Astrocyte of the spinal cord (primary cell): ENCODE results near the gene SH3BP2.

Experiments used
- DNase-seq: peaks from one replicate; pipeline ENCODE4 v3.0.0; 2011; ENCODE audit warnings: low read depth, low spot score
- H3K4me3 ChIP-seq: 2 replicates; pipeline ENCODE4 v1.5.1; 2011; ENCODE audit warnings: low read depth, mild to moderate bottlenecking, low read length, moderate library complexity
- CTCF ChIP-seq: IDR thresholded peaks from 2 replicates; pipeline ENCODE4 v1.5.1; 2012; ENCODE audit warnings: low read depth, mild to moderate bottlenecking, low read length, inconsistent platforms
- in situ Hi-C: cut with HindIII; loops from 2 replicates; pipeline ENCODE4 v1.10.0; 2017; ENCODE audit warnings: low sequenced_read_pairs

SH3BP2 gene

GRCh38 chr4:2830632-2831610, 38.0 kb downstream of the SH3BP2 start:
- in situ Hi-C loops: no loop called here
- no peak for TF ChIP-seq CTCF
- H3K4me3 ChIP-seq: no peak overlapping the region
- no peak for DNase-seq

GRCh38 chr4:2831611-2832308, 38.9 kb downstream of the SH3BP2 start:
- in situ Hi-C loops: no loop called here
- no peak for DNase-seq
- TF ChIP-seq CTCF: no peak
- H3K4me3 ChIP-seq: no peak overlapping the region

- DNase-seq: no peak
- in situ Hi-C loops: no loop called here
- no peak overlapping the region for H3K4me3 ChIP-seq
- no peak for TF ChIP-seq CTCF
These were observed 39.6 kb downstream of the SH3BP2 start for GRCh38 chr4:2832309-2832980.

GRCh38 chr4:2832981-2833670, 40.2 kb downstream of the SH3BP2 start:
- no peak for TF ChIP-seq CTCF
- no peak overlapping the region for H3K4me3 ChIP-seq
- in situ Hi-C loops: no loop called here
- DNase-seq: no peak

GRCh38 chr4:2833671-2834000, 40.8 kb downstream of the SH3BP2 start:
- DNase-seq: no peak
- TF ChIP-seq CTCF: no peak
- H3K4me3 ChIP-seq: no peak overlapping the region
- in situ Hi-C loops: no loop called here
